Measurements from ENCODE around the gene TANC1. TPM values are rescaled to one million over a fixed set of nuclear protein-coding genes. Genes with fewer than 3 reads are reported as not detected.

Gene TANC1
- total RNA-seq, 2 experiments from 2014 or later = 0.48 to 0.55 TPM

DNA sequence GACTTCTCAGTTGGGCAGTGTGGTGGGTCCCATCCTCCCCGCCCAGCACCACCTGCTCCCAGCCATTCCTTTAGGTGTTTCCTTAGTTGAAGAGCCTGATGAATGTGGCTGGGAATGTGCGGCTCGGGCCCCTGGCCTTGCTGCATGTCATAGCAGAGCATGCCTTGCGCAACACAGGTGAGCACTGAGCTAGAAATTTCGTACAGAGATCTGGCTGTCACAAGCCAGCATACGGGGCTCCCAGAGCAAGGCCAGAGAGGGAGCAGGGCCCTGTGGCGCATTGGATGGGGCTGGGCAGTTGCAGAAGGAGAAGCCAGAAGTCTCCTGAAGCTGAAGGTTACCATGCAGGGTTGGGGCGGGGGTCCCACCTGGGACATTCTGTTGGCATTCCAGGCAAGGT lies 188.4 kb downstream of the TANC1 start:
- ChIA-PET CTCF (no interaction called here), POLR2A (no interaction called here)
- Mint-ChIP-seq H3K36me3 (ENCODE audit: low read depth) (no peaks in the 10 kb centered on the region), H3K9me3 (no peaks in the 10 kb centered on the region), H3K4me3 (no peak overlapping the region), H3K27me3 (peaks cover 2% of the 10 kb centered on the region), H3K27ac (no peak overlapping the region), H3K4me1 (peaks cover 2% of the 10 kb centered on the region)
- DNase-seq = no peak

- Mint-ChIP-seq H3K36me3 (ENCODE audit: low read depth) (no peaks in the 10 kb centered on the region), H3K27me3 (peaks cover 2% of the 10 kb centered on the region), H3K27ac (no peak overlapping the region), H3K4me1 (peaks cover 2% of the 10 kb centered on the region), H3K4me3 (no peak overlapping the region), H3K9me3 (no peaks in the 10 kb centered on the region)
- POLR2A ChIA-PET = no interaction called here
- CTCF ChIA-PET = no interaction called here
- no peak for DNase-seq
These were observed 189.1 kb downstream of the TANC1 start for GRCh38 chr2:159157361-159158209.

DNA sequence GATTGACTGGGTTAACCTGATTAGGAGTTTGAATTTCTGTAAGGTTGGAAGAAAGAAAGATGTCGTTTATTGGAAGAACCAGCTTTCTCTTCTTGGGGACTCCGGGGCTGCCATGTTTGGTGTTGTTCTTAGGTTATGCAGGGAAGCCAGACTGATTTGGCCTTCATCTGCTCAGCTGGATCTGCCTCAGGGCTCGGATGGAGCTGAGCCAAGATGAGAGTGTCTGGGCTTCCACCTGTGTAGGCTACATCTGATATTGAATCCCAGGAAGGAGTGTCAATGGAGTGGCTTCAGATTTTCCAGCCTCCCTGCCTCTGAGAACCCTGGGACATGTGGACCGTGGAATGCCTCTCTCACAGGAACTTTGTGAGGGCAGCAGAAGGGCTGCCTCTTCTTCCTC lies 192.0 kb downstream of the TANC1 start:
- Mint-ChIP-seq H3K27me3 (no peaks in the 10 kb centered on the region), H3K27ac (no peak overlapping the region), H3K36me3 (ENCODE audit: low read depth) (no peaks in the 10 kb centered on the region), H3K9me3 (no peaks in the 10 kb centered on the region), H3K4me1 (no peaks in the 10 kb centered on the region), H3K4me3 (no peak overlapping the region)
- ChIA-PET CTCF (no interaction called here), POLR2A (no interaction called here)
- no peak for DNase-seq

DNA sequence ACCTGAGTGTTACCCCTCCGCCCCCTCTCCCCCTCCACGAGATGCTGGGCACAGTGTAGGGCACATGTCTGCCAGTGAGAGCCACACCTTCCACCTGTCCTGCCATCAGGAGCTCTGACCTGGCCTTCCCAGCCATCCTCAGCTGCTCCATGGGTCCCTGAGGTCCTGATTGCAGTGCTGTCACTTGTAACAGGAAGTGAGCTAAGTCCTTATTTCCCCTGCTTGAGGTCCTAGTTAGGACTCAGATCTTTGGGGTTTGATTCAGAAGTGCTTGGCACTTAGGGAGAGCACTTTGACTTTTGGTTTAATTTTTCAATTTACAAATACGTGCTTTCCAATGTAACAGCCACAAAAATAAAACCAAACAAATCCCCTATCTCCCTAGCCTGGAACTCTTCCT lies 192.5 kb downstream of the TANC1 start:
- no peak overlapping the region for H3K4me3 Mint-ChIP-seq
- H3K4me1 Mint-ChIP-seq = no peaks in the 10 kb centered on the region
- H3K36me3 Mint-ChIP-seq (ENCODE audit: low read depth) = no peaks in the 10 kb centered on the region
- DNase-seq = no peak
- no peaks in the 10 kb centered on the region for H3K27me3 Mint-ChIP-seq
- POLR2A ChIA-PET = no interaction called here
- CTCF ChIA-PET = no interaction called here
- H3K9me3 Mint-ChIP-seq = no peaks in the 10 kb centered on the region
- H3K27ac Mint-ChIP-seq = no peak overlapping the region

DNA sequence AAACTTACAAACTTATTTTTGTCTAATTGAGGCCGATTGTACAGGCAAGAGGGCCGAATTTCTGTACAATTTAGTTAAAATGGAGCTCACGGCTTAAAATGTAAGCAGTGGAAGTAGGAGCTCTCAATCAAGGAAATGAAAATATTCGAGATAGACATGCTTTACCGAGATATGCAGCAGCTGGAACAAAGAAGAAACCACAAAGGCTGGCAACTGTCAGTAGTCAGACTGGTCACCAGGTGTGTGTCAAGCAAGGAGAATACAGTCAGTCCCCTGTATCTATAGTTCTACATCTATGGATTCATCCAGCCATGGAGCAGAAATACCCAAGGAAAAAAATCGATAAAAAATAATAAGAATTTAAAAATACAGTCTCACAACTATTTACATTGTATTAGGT lies 195.5 kb downstream of the TANC1 start:
- H3K4me1 Mint-ChIP-seq = no peaks in the 10 kb centered on the region
- POLR2A ChIA-PET = no interaction called here
- H3K4me3 Mint-ChIP-seq = no peak overlapping the region
- no peaks in the 10 kb centered on the region for H3K9me3 Mint-ChIP-seq
- CTCF ChIA-PET = no interaction called here
- no peak overlapping the region for H3K27ac Mint-ChIP-seq
- no peaks in the 10 kb centered on the region for H3K27me3 Mint-ChIP-seq
- H3K36me3 Mint-ChIP-seq (ENCODE audit: low read depth) = no peaks in the 10 kb centered on the region
- DNase-seq = no peak

GRCh38 chr2:159164457-159164911 lies 196.0 kb downstream of the TANC1 start:
- ChIA-PET CTCF (interaction anchor here (2.2 kb wide), 1 partner anchor 46 kb away, joined by 8 read pairs; no protein-coding TSS in a partner anchor), POLR2A (no interaction called here)
- H3K9me3 Mint-ChIP-seq = no peaks in the 10 kb centered on the region
- H3K4me3 Mint-ChIP-seq = no peak overlapping the region
- no peak for DNase-seq
- H3K27me3 Mint-ChIP-seq = no peaks in the 10 kb centered on the region
- H3K27ac Mint-ChIP-seq = no peak overlapping the region
- no peaks in the 10 kb centered on the region for H3K36me3 Mint-ChIP-seq (ENCODE audit: low read depth)
- H3K4me1 Mint-ChIP-seq = no peaks in the 10 kb centered on the region

GRCh38 chr2:159165048-159165447 lies 196.6 kb downstream of the TANC1 start:
- ChIA-PET CTCF (interaction anchor here (0.8 to 2.2 kb wide), 2 partner anchors 14 to 46 kb away, joined by 3 to 8 read pairs; no protein-coding TSS in a partner anchor), POLR2A (no interaction called here)
- H3K36me3 Mint-ChIP-seq (ENCODE audit: low read depth) = no peaks in the 10 kb centered on the region
- H3K4me1 Mint-ChIP-seq = no peaks in the 10 kb centered on the region
- H3K27ac Mint-ChIP-seq = no peak overlapping the region
- H3K9me3 Mint-ChIP-seq = no peaks in the 10 kb centered on the region
- H3K27me3 Mint-ChIP-seq = no peaks in the 10 kb centered on the region
- DNase-seq = no peak
- H3K4me3 Mint-ChIP-seq = no peak overlapping the region

- H3K27me3 Mint-ChIP-seq = no peaks in the 10 kb centered on the region
- no peak overlapping the region for H3K27ac Mint-ChIP-seq
- no peaks in the 10 kb centered on the region for H3K36me3 Mint-ChIP-seq (ENCODE audit: low read depth)
- ChIA-PET CTCF (interaction anchor here (0.9 to 1.1 kb wide), 2 partner anchors 21 to 55 kb away, joined by 3 read pairs; no protein-coding TSS in a partner anchor), POLR2A (no interaction called here)
- DNase-seq = no peak
- no peak overlapping the region for H3K4me3 Mint-ChIP-seq
- H3K4me1 Mint-ChIP-seq = no peaks in the 10 kb centered on the region
- H3K9me3 Mint-ChIP-seq = no peaks in the 10 kb centered on the region
These were observed 200.3 kb downstream of the TANC1 start for GRCh38 chr2:159168707-159169106.

DNA sequence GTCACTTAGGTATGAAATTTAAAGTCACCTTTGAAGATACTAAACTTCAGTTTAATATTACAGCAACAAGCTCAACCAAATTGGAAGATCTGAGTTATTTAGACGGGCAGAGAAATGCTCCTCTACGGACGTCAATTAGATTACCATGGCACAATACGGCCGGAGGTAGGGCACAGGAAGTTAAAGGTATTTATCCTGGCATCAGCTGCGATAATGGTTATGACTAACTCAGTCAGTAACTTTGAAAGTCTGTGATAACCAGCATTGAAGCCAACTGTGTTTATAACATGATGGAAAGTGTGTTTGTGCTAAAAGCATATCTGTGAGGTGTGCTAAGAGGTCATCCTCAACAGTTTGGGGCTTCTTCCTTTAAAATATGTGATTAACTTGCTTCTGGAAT lies 200.7 kb downstream of the TANC1 start:
- Mint-ChIP-seq H3K4me1 (no peaks in the 10 kb centered on the region), H3K27me3 (no peaks in the 10 kb centered on the region), H3K27ac (no peak overlapping the region), H3K4me3 (no peak overlapping the region), H3K36me3 (ENCODE audit: low read depth) (no peaks in the 10 kb centered on the region), H3K9me3 (no peaks in the 10 kb centered on the region)
- ChIA-PET CTCF (interaction anchor here (1.1 kb wide), 1 partner anchor 22 kb away, joined by 3 read pairs; no protein-coding TSS in a partner anchor), POLR2A (no interaction called here)
- no peak for DNase-seq

DNA sequence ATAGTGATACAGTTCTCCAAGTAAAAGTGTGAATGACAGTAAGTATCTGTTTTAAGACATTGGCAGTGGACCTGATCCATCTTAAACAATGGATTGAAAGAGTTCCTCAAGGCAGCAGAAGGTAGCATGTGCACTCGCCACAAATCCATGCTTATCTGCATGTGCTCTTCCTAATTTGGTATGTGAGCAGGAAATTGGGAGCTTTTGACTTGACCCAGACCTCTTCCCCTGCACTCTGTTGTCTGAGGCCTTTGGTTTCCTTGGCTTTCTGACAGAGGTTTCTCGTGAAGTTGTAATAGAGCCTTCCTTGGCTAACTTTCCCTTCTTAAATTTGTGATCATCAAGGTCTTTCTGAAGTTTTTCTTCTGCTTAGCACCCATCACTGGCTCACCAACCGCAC lies 204.0 kb downstream of the TANC1 start:
- CTCF ChIA-PET = interaction anchor here (0.6 kb wide), 1 partner anchor 195 kb away, joined by 3 read pairs; no protein-coding TSS in a partner anchor
- POLR2A ChIA-PET = no interaction called here
- Mint-ChIP-seq H3K4me3 (no peak overlapping the region), H3K36me3 (ENCODE audit: low read depth) (no peaks in the 10 kb centered on the region), H3K27ac (no peak overlapping the region), H3K4me1 (no peaks in the 10 kb centered on the region), H3K9me3 (no peaks in the 10 kb centered on the region), H3K27me3 (no peaks in the 10 kb centered on the region)
- no peak for DNase-seq

- no peaks in the 10 kb centered on the region for H3K9me3 Mint-ChIP-seq
- no peak for DNase-seq
- CTCF ChIA-PET = no interaction called here
- H3K36me3 Mint-ChIP-seq (ENCODE audit: low read depth) = no peaks in the 10 kb centered on the region
- H3K27me3 Mint-ChIP-seq = no peaks in the 10 kb centered on the region
- no peaks in the 10 kb centered on the region for H3K4me1 Mint-ChIP-seq
- no peak overlapping the region for H3K27ac Mint-ChIP-seq
- no peak overlapping the region for H3K4me3 Mint-ChIP-seq
- POLR2A ChIA-PET = no interaction called here
These were observed 206.3 kb downstream of the TANC1 start for GRCh38 chr2:159174759-159175158.

GRCh38 chr2:159175182-159175581 lies 206.7 kb downstream of the TANC1 start:
- CTCF ChIA-PET = no interaction called here
- no peak for DNase-seq
- no peak overlapping the region for H3K27ac Mint-ChIP-seq

GRCh38 chr2:159175927-159176326 lies 207.5 kb downstream of the TANC1 start:
- CTCF ChIA-PET = no interaction called here
- Mint-ChIP-seq H3K27ac (no peak overlapping the region), H3K4me3 (no peak overlapping the region), H3K27me3 (no peaks in the 10 kb centered on the region), H3K36me3 (ENCODE audit: low read depth) (no peaks in the 10 kb centered on the region), H3K4me1 (no peaks in the 10 kb centered on the region), H3K9me3 (no peaks in the 10 kb centered on the region)
- no peak for DNase-seq
- POLR2A ChIA-PET = no interaction called here

More at GRCh38 chr2:159175182-159175581, 206.7 kb downstream of the TANC1 start:
- Mint-ChIP-seq H3K27me3 (no peaks in the 10 kb centered on the region), H3K4me3 (no peak overlapping the region), H3K4me1 (no peaks in the 10 kb centered on the region), H3K36me3 (ENCODE audit: low read depth) (no peaks in the 10 kb centered on the region), H3K9me3 (no peaks in the 10 kb centered on the region)
- POLR2A ChIA-PET = no interaction called here

DNA sequence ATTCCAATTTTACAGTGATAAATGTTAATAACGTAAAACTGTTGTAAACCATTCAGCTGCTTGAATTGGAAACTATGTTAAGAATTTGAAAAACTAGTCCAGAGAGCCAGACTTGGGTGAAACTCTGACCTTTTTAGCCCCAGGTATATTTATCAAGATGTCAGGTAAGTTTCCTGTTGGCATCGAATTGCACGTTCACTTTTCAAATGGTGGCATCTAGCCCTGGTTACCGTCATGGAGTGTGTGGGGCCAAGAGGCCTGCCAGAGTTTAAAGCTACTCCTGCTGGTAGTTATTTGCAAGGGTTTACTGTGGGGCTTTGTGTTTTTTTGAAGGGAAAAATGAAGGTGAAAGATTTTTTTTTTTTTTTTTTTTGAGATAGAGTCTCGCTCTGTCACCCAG lies 208.1 kb downstream of the TANC1 start:
- Mint-ChIP-seq H3K36me3 (ENCODE audit: low read depth) (no peaks in the 10 kb centered on the region), H3K9me3 (no peaks in the 10 kb centered on the region), H3K27me3 (no peaks in the 10 kb centered on the region), H3K4me3 (no peak overlapping the region), H3K27ac (no peak overlapping the region), H3K4me1 (no peaks in the 10 kb centered on the region)
- no peak for DNase-seq
- POLR2A ChIA-PET = no interaction called here
- CTCF ChIA-PET = interaction anchor here (0.7 kb wide), 1 partner anchor 609 kb away, joined by 4 read pairs; no protein-coding TSS in a partner anchor

All from activated CD4-positive, alpha-beta memory T cell treated with anti-CD3 and anti-CD28 coated beads, Interleukin-2, amount 10 ng/mL, durations not matched to agents 7 days and 5 days (primary cell).